ENCODE results near the gene ARSB.

The ARSB gene

GRCh38 chr5:78985116-78985724 is at the start of gene ARSB:
TSS of gene ARSB (minus strand) at chr5:78985310. CDS start at chr5:78985248, 62 bp downstream.
- DNase-seq (ENCODE audit: low read depth, low spot score): peak; percentile 85

GRCh38 chr5:79032782-79033181 is 47.7 kb upstream of the ARSB start:
- DNase-seq (ENCODE audit: low read depth, low spot score): no peak

GRCh38 chr5:79032031-79032695 is 47.1 kb upstream of the ARSB start:
- no peak for DNase-seq (ENCODE audit: low read depth, low spot score)

GRCh38 chr5:79031485-79031867 is 46.4 kb upstream of the ARSB start:
- DNase-seq (ENCODE audit: low read depth, low spot score): no peak

- no peak for DNase-seq (ENCODE audit: low read depth, low spot score)
These were observed 45.8 kb upstream of the ARSB start for GRCh38 chr5:79030663-79031484.

- peak; percentile 64 for DNase-seq (ENCODE audit: low read depth, low spot score)
These were observed 40.0 kb upstream of the ARSB start for GRCh38 chr5:79025054-79025472.

- DNase-seq (ENCODE audit: low read depth, low spot score): no peak
These were observed 38.8 kb upstream of the ARSB start for GRCh38 chr5:79023947-79024346.

GRCh38 chr5:79023348-79023747 is 38.2 kb upstream of the ARSB start:
- no peak for DNase-seq (ENCODE audit: low read depth, low spot score)

- DNase-seq (ENCODE audit: low read depth, low spot score): no peak
These were observed 37.7 kb upstream of the ARSB start for GRCh38 chr5:79022771-79023170.

- peak; percentile 9 for DNase-seq (ENCODE audit: low read depth, low spot score)
These were observed 36.6 kb upstream of the ARSB start for GRCh38 chr5:79021753-79022152.

- DNase-seq (ENCODE audit: low read depth, low spot score): peak; percentile 55
These were observed 35.9 kb upstream of the ARSB start for GRCh38 chr5:79020861-79021561.

GRCh38 chr5:79014631-79015030 is 29.5 kb upstream of the ARSB start:
- no peak for DNase-seq (ENCODE audit: low read depth, low spot score)

- DNase-seq (ENCODE audit: low read depth, low spot score): no peak
These were observed 26.8 kb upstream of the ARSB start for GRCh38 chr5:79011869-79012268.

GRCh38 chr5:79011219-79011836 is 26.2 kb upstream of the ARSB start:
- DNase-seq (ENCODE audit: low read depth, low spot score): no peak

GRCh38 chr5:79008362-79008761 is 23.3 kb upstream of the ARSB start:
- DNase-seq (ENCODE audit: low read depth, low spot score): no peak

GRCh38 chr5:79007872-79008271 is 22.8 kb upstream of the ARSB start:
- no peak for DNase-seq (ENCODE audit: low read depth, low spot score)

GRCh38 chr5:79005936-79006631 is 21.0 kb upstream of the ARSB start:
- no peak for DNase-seq (ENCODE audit: low read depth, low spot score)

- DNase-seq (ENCODE audit: low read depth, low spot score): no peak
These were observed 20.0 kb upstream of the ARSB start for GRCh38 chr5:79005151-79005550.

- DNase-seq (ENCODE audit: low read depth, low spot score): no peak
These were observed 17.3 kb upstream of the ARSB start for GRCh38 chr5:79002374-79002773.

GRCh38 chr5:79001471-79001870 is 16.4 kb upstream of the ARSB start:
- DNase-seq (ENCODE audit: low read depth, low spot score): no peak

- no peak for DNase-seq (ENCODE audit: low read depth, low spot score)
These were observed 12.0 kb upstream of the ARSB start for GRCh38 chr5:78997090-78997489.
